IPS-15b (cell line): ENCODE results near the gene KCNQ1.

ENCODE experiments used
- H3K27me3 ChIP-seq: one replicate; pipeline ENCODE4 v1.6.1; 2013; ENCODE audit warnings: low read length; ENCODE audit not compliant: control insufficient read depth, insufficient read depth
- H3K36me3 ChIP-seq: one replicate; pipeline ENCODE4 v1.6.1; 2013; ENCODE audit warnings: low read length; ENCODE audit not compliant: control insufficient read depth, insufficient read depth
- H3K4me1 ChIP-seq: one replicate; pipeline ENCODE4 v1.6.1; 2013; ENCODE audit warnings: mild to moderate bottlenecking, low read length; ENCODE audit not compliant: control insufficient read depth, insufficient read depth
- H3K4me3 ChIP-seq: one replicate; pipeline ENCODE4 v1.5.1; 2013; ENCODE audit warnings: low read depth, low read length
- H3K9ac ChIP-seq: one replicate; pipeline ENCODE4 v1.6.1; 2013; ENCODE audit warnings: low read depth, mild to moderate bottlenecking, low read length
- H3K9me3 ChIP-seq: one replicate; pipeline ENCODE4 v1.6.1; 2013; ENCODE audit warnings: mild to moderate bottlenecking, low read length; ENCODE audit not compliant: control insufficient read depth, insufficient read depth

Gene KCNQ1

DNA sequence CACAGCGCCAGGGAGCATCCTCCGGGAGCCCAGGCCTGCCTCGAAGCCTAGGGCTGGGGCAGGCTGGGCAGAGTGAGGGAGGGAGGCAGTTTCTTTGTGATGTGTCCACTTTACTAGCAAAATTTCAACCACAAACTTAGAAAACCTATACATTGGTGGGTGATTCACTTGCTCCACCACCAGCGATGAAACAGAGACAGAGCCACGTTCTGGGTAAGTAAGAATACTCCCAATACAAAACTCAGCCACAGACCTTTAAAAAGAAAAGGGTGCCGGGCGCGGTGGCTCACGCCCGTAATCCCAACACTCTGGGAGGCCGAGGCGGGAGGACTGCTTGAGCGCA is 418.4 kb downstream of the KCNQ1 start:
- no peak overlapping the region for H3K9ac ChIP-seq

DNA sequence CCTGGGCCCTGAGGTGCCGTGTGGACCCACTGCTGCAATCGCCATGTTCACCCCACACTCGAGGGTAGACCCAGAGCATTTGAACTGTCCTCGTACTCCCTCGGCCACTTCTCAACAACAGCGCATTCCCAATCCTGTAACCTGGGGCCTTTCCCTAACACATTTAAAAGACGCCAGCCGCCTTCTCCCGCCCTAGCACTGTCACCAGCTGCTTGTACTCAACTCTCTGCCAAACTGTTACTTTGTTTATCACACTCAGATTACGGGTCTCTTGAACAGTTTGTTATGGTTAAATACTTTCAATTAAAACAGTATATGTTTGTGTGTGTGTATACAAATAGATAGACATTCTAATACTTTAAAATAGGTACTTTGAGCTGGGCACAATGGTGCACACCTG is 420.1 kb downstream of the KCNQ1 start:
- peaks cover 55% of the 10 kb centered on the region for H3K27me3 ChIP-seq
- no peak overlapping the region for H3K4me3 ChIP-seq
- H3K9ac ChIP-seq: no peak overlapping the region
- H3K9me3 ChIP-seq: no peaks in the 10 kb centered on the region
- H3K36me3 ChIP-seq: no peaks in the 10 kb centered on the region
- peaks cover 7% of the 10 kb centered on the region for H3K4me1 ChIP-seq

More for the DNA sequence above, 418.4 kb downstream of the KCNQ1 start:
- Histone ChIP-seq H3K4me3 (no peak overlapping the region), H3K27me3 (peaks cover 46% of the 10 kb centered on the region), H3K4me1 (peaks cover 7% of the 10 kb centered on the region), H3K9me3 (no peaks in the 10 kb centered on the region), H3K36me3 (no peaks in the 10 kb centered on the region)

DNA sequence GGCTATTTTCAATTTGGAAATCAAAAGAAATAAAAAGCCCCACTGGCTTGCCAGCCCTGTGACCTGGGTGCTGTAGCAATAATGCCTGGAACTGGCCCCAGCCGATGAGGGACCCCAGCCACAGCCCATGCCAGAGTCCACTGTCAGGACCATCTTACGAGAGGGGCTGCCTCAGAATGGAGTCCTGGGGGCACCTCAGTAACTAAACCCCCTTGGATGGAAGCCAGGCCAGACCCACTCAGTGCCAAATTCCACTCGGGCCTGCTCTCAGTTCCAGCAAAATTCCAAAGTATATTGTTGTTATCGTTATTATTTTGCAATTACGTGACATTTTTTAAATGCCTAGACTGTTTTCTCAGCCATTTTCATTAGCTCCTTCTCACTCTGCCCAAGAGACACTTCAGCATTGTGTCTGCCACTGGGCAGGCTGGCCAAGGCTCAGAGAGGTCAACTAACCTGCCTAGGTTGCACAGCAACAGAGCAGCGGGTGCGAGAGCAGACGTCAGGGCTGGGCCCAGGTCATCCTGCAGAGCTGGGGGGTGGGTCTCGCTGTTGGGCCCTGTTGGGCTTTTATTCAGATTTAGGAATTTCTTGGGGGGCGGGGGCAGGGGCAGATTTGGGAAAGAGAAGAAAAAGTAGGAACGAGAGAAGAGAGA is 421.2 kb downstream of the KCNQ1 start:
- H3K36me3 ChIP-seq: no peaks in the 10 kb centered on the region
- no peak overlapping the region for H3K4me3 ChIP-seq
- H3K4me1 ChIP-seq: peaks cover 7% of the 10 kb centered on the region
- peaks cover 58% of the 10 kb centered on the region for H3K27me3 ChIP-seq
- H3K9me3 ChIP-seq: no peaks in the 10 kb centered on the region
- no peak overlapping the region for H3K9ac ChIP-seq

- peaks cover 5% of the 10 kb centered on the region for H3K4me1 ChIP-seq
- no peak overlapping the region for H3K4me3 ChIP-seq
- no peaks in the 10 kb centered on the region for H3K9me3 ChIP-seq
- no peaks in the 10 kb centered on the region for H3K36me3 ChIP-seq
- H3K9ac ChIP-seq: no peak overlapping the region
- H3K27me3 ChIP-seq: peaks cover 51% of the 10 kb centered on the region
Observed at GRCh38 chr11:2867142-2867541, 422.3 kb downstream of the KCNQ1 start.

DNA sequence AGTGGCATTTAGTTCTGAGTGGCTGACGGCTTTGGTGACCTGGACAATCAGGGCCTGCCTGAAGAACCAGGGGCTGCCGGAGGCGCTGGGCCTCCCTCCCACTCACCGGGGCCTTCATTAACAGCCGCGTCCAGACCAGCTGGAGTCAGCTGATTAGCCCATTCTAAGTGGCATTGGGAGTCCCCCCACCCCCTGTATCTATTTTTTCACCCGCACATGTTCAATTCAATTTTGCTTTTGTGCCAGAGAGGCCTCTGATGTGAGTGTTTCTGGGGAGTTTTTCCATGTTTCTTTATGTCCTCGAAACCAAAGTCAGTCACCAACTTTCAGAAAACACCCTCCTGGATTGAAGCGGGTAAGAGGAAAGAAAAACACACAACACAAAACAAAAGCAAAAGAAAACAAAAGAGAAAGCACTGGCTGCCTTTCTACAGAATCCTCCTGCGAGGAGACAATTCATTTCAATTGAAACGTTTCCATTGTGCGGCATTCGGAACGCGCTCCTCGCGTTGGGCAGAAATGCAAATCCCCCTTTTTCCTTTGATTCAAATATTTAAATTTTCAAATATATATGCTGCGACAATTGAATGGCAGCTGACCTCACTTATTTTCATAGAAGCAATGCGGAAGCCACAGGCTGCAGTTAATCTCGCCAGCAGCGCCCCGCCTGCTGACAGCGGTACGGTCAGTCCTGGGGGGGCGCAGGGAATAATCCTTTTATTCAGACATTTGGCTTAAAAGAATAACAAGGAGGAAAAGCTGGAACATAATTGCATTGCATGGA is 423.1 kb downstream of the KCNQ1 start:
- H3K4me1 ChIP-seq: peaks cover 5% of the 10 kb centered on the region
- no peaks in the 10 kb centered on the region for H3K9me3 ChIP-seq
- H3K27me3 ChIP-seq: peaks cover 51% of the 10 kb centered on the region
- no peak overlapping the region for H3K4me3 ChIP-seq
- H3K9ac ChIP-seq: no peak overlapping the region
- H3K36me3 ChIP-seq: no peaks in the 10 kb centered on the region

DNA sequence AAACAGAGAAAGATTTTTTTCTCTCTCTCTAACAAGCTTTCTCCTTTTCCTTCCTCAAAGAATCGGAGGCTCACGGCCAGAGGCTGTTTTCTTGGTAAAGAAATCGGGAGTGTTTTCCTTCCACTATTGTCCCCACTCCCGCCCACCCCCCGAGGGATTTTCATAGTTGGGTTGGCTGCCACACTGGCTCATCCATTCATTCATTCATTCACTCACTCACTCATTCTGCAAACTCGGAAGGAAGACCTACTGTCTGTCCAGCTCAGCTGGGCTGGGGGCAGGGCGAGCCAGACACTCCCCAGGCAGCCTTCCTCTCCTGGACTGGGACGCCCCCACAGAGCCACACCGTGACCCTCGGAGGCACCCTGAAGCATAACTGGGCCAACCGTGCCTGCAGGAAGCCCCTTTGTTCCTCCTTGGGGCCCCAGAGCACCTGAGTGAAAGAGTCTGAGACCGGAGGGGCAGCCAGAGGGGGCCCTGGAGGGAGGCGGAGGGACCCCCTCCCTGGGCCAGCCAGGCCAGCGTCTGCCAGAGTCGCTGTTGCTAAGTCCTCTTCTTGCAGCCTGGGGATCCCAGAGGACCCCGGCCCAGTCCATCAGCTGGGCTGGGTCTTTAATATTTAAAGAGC is 423.8 kb downstream of the KCNQ1 start:
- Histone ChIP-seq H3K9me3 (no peaks in the 10 kb centered on the region), H3K4me1 (peaks cover 5% of the 10 kb centered on the region), H3K4me3 (no peak overlapping the region), H3K9ac (no peak overlapping the region), H3K36me3 (no peaks in the 10 kb centered on the region), H3K27me3 (peaks cover 48% of the 10 kb centered on the region)

DNA sequence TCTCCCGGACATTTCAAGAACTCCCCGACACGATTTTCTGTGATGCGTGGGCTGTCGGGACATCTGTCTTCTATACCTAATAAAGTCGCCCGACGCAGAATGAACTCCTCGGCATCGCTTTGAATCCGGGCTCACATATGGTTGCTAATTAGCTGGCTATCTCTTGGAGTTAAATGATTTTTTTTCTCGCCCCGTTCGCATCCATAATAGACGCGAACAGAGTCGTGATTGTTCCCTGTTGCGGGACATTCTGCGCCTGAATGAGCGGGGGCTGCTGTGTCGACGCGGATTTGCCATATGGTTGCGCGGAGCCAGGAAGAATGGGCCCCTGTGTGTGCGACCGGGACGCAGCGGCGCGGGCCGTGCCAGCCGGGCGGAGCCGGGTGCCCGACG is 424.3 kb downstream of the KCNQ1 start:
- Histone ChIP-seq H3K9ac (no peak overlapping the region), H3K9me3 (no peaks in the 10 kb centered on the region), H3K27me3 (peaks cover 44% of the 10 kb centered on the region), H3K4me1 (peaks cover 5% of the 10 kb centered on the region), H3K36me3 (no peaks in the 10 kb centered on the region), H3K4me3 (no peak overlapping the region)

DNA sequence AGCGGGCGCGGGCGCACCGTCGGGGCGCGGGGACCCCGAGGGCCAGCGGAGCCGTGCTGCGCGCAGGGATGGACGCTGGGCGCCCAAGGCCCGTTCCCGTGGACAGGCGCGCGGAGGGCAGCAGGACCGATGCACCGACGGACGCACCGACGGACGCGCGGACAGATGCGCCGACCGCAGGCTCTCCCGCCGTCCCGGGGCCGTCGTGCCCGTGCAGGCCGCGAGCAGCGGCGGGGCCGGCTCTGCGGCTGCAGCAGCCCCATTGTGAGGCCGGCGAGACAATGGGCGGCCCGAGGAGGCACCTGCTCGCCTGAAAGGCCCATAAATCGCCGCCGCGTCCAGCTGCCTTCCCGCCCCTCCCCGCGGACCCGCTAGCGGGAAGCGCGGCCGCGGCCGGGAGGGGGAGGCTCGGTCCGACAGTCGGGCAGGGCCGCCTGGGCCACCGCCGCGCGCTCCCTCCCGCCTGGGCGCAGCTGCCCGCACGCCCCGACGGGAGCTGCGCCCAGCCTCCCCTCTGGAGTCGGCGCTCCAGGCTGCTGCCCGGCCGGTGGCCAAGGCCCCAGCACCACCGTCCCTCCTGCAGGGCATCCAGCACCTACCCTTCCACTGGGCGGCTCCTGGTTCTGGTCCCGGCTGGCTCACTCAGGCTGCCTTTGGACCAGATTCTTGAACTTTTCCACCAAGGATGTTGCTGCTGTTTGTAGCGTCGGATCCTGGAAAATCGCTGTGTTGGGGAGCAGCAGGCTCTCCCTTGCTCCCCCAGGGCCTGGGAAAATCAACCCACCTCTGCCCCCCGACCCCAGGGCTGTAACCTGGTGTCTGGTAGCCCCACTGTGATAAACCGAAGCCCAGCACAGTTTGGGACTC is 425.0 kb downstream of the KCNQ1 start:
- Histone ChIP-seq H3K27me3 (peaks cover 38% of the 10 kb centered on the region), H3K4me3 (no peak overlapping the region), H3K9me3 (no peaks in the 10 kb centered on the region), H3K36me3 (no peaks in the 10 kb centered on the region), H3K9ac (no peak overlapping the region), H3K4me1 (peaks cover 5% of the 10 kb centered on the region)

DNA sequence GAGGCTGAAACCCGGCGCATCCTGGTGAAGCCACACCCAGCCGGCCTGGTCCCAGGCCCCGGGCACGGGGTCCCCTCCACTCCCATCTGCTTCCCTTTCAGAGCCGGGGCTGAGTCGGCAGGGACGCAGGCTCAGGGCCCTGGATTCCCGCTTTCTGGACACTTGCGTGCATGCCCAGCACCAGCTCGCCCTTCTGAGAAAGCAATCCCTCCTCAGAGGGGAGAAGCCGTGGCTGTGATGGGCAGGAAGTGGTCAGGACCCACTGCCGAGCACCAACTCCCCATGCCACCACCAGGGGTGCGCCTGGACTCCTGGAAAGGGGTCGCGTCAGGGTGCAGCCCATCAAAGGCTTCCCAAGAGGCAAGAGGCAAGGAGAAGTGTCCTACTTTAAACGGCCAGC is 425.7 kb downstream of the KCNQ1 start:
- H3K9me3 ChIP-seq: no peaks in the 10 kb centered on the region
- H3K4me3 ChIP-seq: no peak overlapping the region
- peaks cover 5% of the 10 kb centered on the region for H3K4me1 ChIP-seq
- no peak overlapping the region for H3K9ac ChIP-seq
- no peaks in the 10 kb centered on the region for H3K36me3 ChIP-seq
- peaks cover 35% of the 10 kb centered on the region for H3K27me3 ChIP-seq

DNA sequence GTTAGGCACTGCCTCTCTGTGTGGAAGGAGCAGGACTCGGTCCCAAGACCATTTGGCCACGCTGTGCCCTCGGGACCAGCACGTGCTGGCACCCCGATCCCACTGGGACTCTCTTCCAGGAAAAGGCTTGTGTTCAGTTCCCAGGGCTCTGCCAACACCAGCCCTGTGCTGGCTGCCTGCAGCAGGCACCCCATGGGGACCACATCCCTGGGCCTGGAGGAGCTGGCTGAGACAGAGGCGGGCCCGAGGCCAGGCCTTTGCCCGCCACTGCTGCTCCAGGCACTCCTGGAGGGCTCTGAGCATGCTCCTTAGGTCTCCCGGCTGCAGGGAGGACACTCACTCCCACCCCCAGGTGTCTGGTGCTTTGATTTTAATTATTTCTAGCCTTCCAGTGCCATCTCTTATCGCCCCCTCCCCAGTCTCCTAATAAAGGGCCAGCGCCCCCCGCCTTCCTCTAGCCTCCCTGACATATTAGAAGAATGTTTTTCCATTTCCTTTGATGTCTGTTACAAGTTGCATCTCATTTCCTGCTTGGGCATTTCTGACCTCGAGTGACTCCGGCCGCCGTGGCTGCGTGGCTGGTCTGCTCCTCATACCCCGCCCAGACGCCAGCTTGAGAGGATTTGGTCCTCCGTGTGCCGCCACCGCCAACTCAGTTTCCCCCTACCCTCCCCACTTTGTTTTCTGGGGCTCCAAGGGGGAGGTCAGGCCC is 426.3 kb downstream of the KCNQ1 start:
- peaks cover 5% of the 10 kb centered on the region for H3K4me1 ChIP-seq
- no peaks in the 10 kb centered on the region for H3K9me3 ChIP-seq
- H3K9ac ChIP-seq: no peak overlapping the region
- H3K4me3 ChIP-seq: no peak overlapping the region
- no peaks in the 10 kb centered on the region for H3K36me3 ChIP-seq
- H3K27me3 ChIP-seq: peaks cover 35% of the 10 kb centered on the region

GRCh38 chr11:2874963-2875362 is 430.2 kb downstream of the KCNQ1 start:
- H3K27me3 ChIP-seq: peaks cover 17% of the 10 kb centered on the region
- no peaks in the 10 kb centered on the region for H3K4me1 ChIP-seq
- H3K4me3 ChIP-seq: no peak overlapping the region
- H3K9me3 ChIP-seq: no peaks in the 10 kb centered on the region
- H3K36me3 ChIP-seq: no peaks in the 10 kb centered on the region
- no peak overlapping the region for H3K9ac ChIP-seq
